SJSA1 (cell line): ENCODE results near the gene MYOM1. TPM values are rescaled to one million over a fixed set of nuclear protein-coding genes. Genes with fewer than 3 reads are reported as not detected.
"Not testable (repeated sequence)": the region's sequence is repeated elsewhere in the genome, so short reads cannot be mapped to it uniquely, and the experiment has no call there.

Source experiments
- DNase-seq, 2 experiments: peaks; one replicate each; pipeline ENCODE4 v3.0.0-alpha.2; 2015 to 2020; ENCODE audit warnings: low spot score in 2 of 2, low read depth in 1 of 2
- H3K27ac ChIP-seq: fragments of 250-450 bp; sonication (Bioruptor Pico); 2 replicates; pipeline ENCODE4 v1.5.1; 2020; ENCODE audit warnings: mild to moderate bottlenecking, moderate library complexity
- H3K27me3 ChIP-seq: fragments of 250-450 bp; sonication (Bioruptor Pico); replicated peaks from 2 replicates; pipeline ENCODE4 v1.5.1; 2020; ENCODE audit warnings: mild to moderate bottlenecking, moderate library complexity
- H3K36me3 ChIP-seq: fragments of 250-450 bp; sonication (Bioruptor Pico); 2 replicates; pipeline ENCODE4 v1.5.1; 2020; ENCODE audit warnings: mild to moderate bottlenecking
- H3K4me1 ChIP-seq: fragments of 250-450 bp; sonication (Bioruptor Pico); replicated peaks from 2 replicates; pipeline ENCODE4 v1.6.1; 2021; ENCODE audit warnings: mild to moderate bottlenecking
- H3K4me3 ChIP-seq: fragments of 250-450 bp; sonication (Bioruptor Pico); 2 replicates; pipeline ENCODE4 v1.5.1; 2020; ENCODE audit warnings: mild to moderate bottlenecking
- H3K9me3 ChIP-seq: fragments of 250-450 bp; sonication (Bioruptor Pico); replicated peaks from 2 replicates; pipeline ENCODE4 v1.5.1; 2020; ENCODE audit warnings: mild to moderate bottlenecking
- total RNA-seq: library from RNA; depleted of rRNA; stranded (reverse); fragments of >200 nt; shearing (Covaris generic); gene quantifications from 2 replicates; pipeline ENCODE4 v1.2.3, GENCODE V29; 2014

The MYOM1 gene
- total RNA-seq, 1 experiment from 2014 or later = not detected

DNA sequence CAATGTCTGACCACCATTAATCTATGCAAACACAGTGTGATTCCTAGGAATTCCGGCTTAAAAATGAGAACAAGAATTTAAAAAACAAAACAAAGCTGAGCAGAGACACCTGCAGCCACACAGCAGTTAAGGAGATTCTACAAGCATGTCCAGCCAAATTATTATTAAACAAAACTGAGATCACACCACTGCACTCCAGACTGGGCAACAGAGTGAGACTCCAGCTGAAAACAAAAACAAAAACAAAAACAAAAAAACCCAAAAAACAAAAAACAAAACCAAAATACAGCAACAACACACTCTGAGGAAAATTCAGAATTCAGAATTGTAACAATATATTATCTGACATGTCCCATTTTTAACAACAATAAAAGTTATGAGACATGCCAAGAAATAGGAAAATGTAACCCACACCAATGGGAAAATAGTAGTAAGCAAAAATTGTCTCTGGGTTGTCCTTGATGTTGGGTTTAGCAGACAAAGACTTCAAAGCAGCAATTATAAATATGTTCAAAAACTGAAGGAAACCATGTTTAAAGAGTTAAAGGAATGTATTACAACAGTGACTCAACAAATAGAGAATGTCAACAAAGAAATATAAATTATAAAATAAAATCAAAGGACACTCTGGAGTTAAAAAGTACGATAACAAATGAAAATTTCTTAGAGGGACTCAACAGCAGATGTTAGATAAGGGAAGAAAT is 19.7 kb downstream of the MYOM1 start:
- no peaks in the 10 kb centered on the region for H3K4me1 ChIP-seq
- no peak overlapping the region for H3K4me3 ChIP-seq
- no peak for DNase-seq
- H3K9me3 ChIP-seq = no peaks in the 10 kb centered on the region
- no peaks in the 10 kb centered on the region for H3K27me3 ChIP-seq
- H3K36me3 ChIP-seq = no peaks in the 10 kb centered on the region
- H3K27ac ChIP-seq = no peak overlapping the region

- DNase-seq, H3K27ac ChIP-seq, H3K4me1 ChIP-seq, H3K36me3 ChIP-seq, H3K4me3 ChIP-seq, H3K9me3 ChIP-seq, H3K27me3 ChIP-seq: not testable (repeated sequence)
These were observed 21.4 kb downstream of the MYOM1 start for GRCh38 chr18:3198260-3198860.

GRCh38 chr18:3194947-3195612 is 24.7 kb downstream of the MYOM1 start:
- H3K27ac ChIP-seq = no peak overlapping the region
- H3K4me1 ChIP-seq = no peaks in the 10 kb centered on the region
- H3K4me3 ChIP-seq = no peak overlapping the region

GRCh38 chr18:3193331-3193730 is 26.4 kb downstream of the MYOM1 start:
- Histone ChIP-seq H3K27ac (no peak overlapping the region), H3K4me3 (no peak overlapping the region), H3K27me3 (0 out of 2 replicates have a peak, but pooled peaks cover 4% of the 10 kb centered on the region), H3K9me3 (no peaks in the 10 kb centered on the region), H3K36me3 (no peaks in the 10 kb centered on the region), H3K4me1 (no peaks in the 10 kb centered on the region)
- DNase-seq = no peak

More at GRCh38 chr18:3194947-3195612, 24.7 kb downstream of the MYOM1 start:
- 0 out of 2 replicates have a peak, but pooled peaks cover 4% of the 10 kb centered on the region for H3K27me3 ChIP-seq
- H3K36me3 ChIP-seq = no peaks in the 10 kb centered on the region
- DNase-seq = no peak
- no peaks in the 10 kb centered on the region for H3K9me3 ChIP-seq

DNA sequence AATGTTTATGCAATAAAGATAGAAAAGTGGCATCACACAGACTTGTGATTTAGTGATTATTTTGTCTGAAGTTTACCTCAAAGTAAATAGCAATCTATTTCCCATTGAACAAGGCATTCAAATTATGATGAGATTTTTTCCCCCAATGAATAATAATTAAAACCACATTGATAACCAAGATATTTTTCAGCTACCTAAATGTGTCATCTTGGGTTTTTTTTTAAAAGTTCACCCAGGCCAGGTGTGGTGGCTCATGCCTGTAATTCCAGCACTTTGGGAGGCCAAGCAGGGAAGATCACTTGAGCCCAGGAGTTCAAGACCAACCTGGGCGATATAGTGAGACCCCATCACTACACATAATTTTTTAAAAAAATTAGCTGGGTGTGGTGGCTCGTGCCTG is 27.0 kb downstream of the MYOM1 start:
- no peak overlapping the region for H3K4me3 ChIP-seq
- H3K9me3 ChIP-seq = no peaks in the 10 kb centered on the region
- no peaks in the 10 kb centered on the region for H3K4me1 ChIP-seq
- no peaks in the 10 kb centered on the region for H3K36me3 ChIP-seq
- H3K27me3 ChIP-seq = 0 out of 2 replicates have a peak, but pooled peaks cover 4% of the 10 kb centered on the region
- no peak overlapping the region for H3K27ac ChIP-seq
- DNase-seq = no peak

GRCh38 chr18:3192286-3192685 is 27.5 kb downstream of the MYOM1 start:
- Histone ChIP-seq H3K27me3 (0 out of 2 replicates have a peak, but pooled peaks cover 4% of the 10 kb centered on the region), H3K36me3 (no peaks in the 10 kb centered on the region), H3K27ac (no peak overlapping the region), H3K9me3 (no peaks in the 10 kb centered on the region), H3K4me1 (no peaks in the 10 kb centered on the region), H3K4me3 (no peak overlapping the region)
- no peak for DNase-seq

DNA sequence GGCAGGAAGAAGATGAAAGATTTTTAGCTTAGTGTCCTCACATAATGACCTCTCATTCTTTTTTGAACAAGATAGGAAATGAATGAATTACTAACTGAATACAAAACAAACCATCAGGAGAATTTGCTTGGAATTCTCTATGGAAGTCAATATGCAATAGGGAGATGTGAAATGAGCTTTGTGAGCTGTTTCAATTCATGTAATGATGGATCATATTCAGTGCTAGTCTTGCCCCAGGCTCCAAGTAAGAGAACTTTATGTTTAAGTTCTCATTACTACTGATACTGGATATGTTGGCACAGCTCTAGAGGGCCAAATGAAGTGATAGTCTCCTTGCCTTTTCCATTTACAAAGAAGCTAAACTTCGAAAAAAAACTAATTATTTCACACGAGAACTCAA is 29.2 kb downstream of the MYOM1 start:
- H3K27me3 ChIP-seq = 0 out of 2 replicates have a peak, but pooled peaks cover 4% of the 10 kb centered on the region
- no peaks in the 10 kb centered on the region for H3K9me3 ChIP-seq
- H3K36me3 ChIP-seq = no peaks in the 10 kb centered on the region
- no peak for DNase-seq
- H3K4me1 ChIP-seq = no peaks in the 10 kb centered on the region
- no peak overlapping the region for H3K27ac ChIP-seq
- no peak overlapping the region for H3K4me3 ChIP-seq

- H3K9me3 ChIP-seq = no peaks in the 10 kb centered on the region
- no peak for DNase-seq
- H3K36me3 ChIP-seq = no peaks in the 10 kb centered on the region
- no peak overlapping the region for H3K4me3 ChIP-seq
- no peaks in the 10 kb centered on the region for H3K4me1 ChIP-seq
- H3K27me3 ChIP-seq = 0 out of 2 replicates have a peak, but pooled peaks cover 4% of the 10 kb centered on the region
- no peak overlapping the region for H3K27ac ChIP-seq
These were observed 29.9 kb downstream of the MYOM1 start for GRCh38 chr18:3189884-3190283.

GRCh38 chr18:3186678-3187658 is 32.8 kb downstream of the MYOM1 start:
- Histone ChIP-seq H3K27me3 (no peaks in the 10 kb centered on the region), H3K4me1 (no peaks in the 10 kb centered on the region), H3K36me3 (no peaks in the 10 kb centered on the region), H3K27ac (no peak overlapping the region), H3K4me3 (no peak overlapping the region), H3K9me3 (no peaks in the 10 kb centered on the region)
- DNase-seq = no peak

- Histone ChIP-seq H3K27ac (no peak overlapping the region), H3K36me3 (no peaks in the 10 kb centered on the region), H3K9me3 (no peaks in the 10 kb centered on the region), H3K4me1 (peaks cover 12% of the 10 kb centered on the region), H3K27me3 (no peaks in the 10 kb centered on the region), H3K4me3 (no peak overlapping the region)
- DNase-seq = no peak
These were observed 35.3 kb downstream of the MYOM1 start for GRCh38 chr18:3184275-3184963.

- Histone ChIP-seq H3K9me3 (no peaks in the 10 kb centered on the region), H3K27ac (no peak overlapping the region), H3K4me3 (no peak overlapping the region), H3K36me3 (no peaks in the 10 kb centered on the region), H3K4me1 (peaks cover 16% of the 10 kb centered on the region), H3K27me3 (no peaks in the 10 kb centered on the region)
- no peak for DNase-seq
These were observed 36.6 kb downstream of the MYOM1 start for GRCh38 chr18:3183103-3183717.

GRCh38 chr18:3180325-3180724 is 39.4 kb downstream of the MYOM1 start:
- H3K36me3 ChIP-seq = no peaks in the 10 kb centered on the region
- DNase-seq = peak in 1 of 2 experiments; percentile 54
- no peaks in the 10 kb centered on the region for H3K9me3 ChIP-seq
- H3K4me1 ChIP-seq = peaks cover 27% of the 10 kb centered on the region
- H3K27ac ChIP-seq = 0 out of 2 replicates have a peak overlapping the region, but pooled peaks have one; percentile 25
- no peaks in the 10 kb centered on the region for H3K27me3 ChIP-seq
- no peak overlapping the region for H3K4me3 ChIP-seq
